MCF 10A (cell line): ENCODE measurements around the gene GABPB2. TPM values are rescaled to one million over a fixed set of nuclear protein-coding genes. Genes with fewer than 3 reads are reported as not detected.

Experiments
- BruUV-seq: library from RNA; stranded (reverse); fragments of 400-500 nt; replicated peaks from 2 replicates; lab custom pipeline; 2021; lab: Mats Ljungman, UMichigan
- CTCF ChIA-PET: fragments of 300-600 bp; sonication (Branson Sonifier 250); formaldehyde crosslinking; extraction: SDS; loops from one replicate; lab custom pipeline; 2021; ENCODE audit warnings: antibody characterized with exemption, inconsistent platforms; lab: Yijun Ruan, JAX
- POLR2A ChIA-PET: fragments of 300-600, 350-650 bp; sonication (Branson Sonifier 250); formaldehyde crosslinking; extraction: SDS; loops from one replicate; lab custom pipeline; 2020; ENCODE audit warnings: antibody characterized with exemption, inconsistent platforms; lab: Yijun Ruan, JAX
- DNase-seq: peaks from one replicate; pipeline ENCODE4 v3.0.0-alpha.2; 2018; ENCODE audit not compliant: unreplicated experiment
- H3K27ac Mint-ChIP-seq: one replicate; pipeline ENCODE4 v1.8.0; 2022; ENCODE audit warnings: mild to moderate bottlenecking, low read depth, mixed read lengths; ENCODE audit not compliant: unreplicated experiment
- H3K27me3 Mint-ChIP-seq: one replicate; pipeline ENCODE4 v1.8.0; 2022; ENCODE audit warnings: mixed read lengths; ENCODE audit not compliant: insufficient read depth, unreplicated experiment
- H3K36me3 Mint-ChIP-seq: one replicate; pipeline ENCODE4 v1.8.0; 2022; ENCODE audit warnings: mild to moderate bottlenecking, moderate library complexity, mixed read lengths; ENCODE audit not compliant: insufficient read depth, unreplicated experiment
- H3K4me1 Mint-ChIP-seq: one replicate; pipeline ENCODE4 v1.8.0; 2022; ENCODE audit warnings: mixed read lengths; ENCODE audit not compliant: insufficient read depth, unreplicated experiment
- H3K4me3 Mint-ChIP-seq: one replicate; pipeline ENCODE4 v1.8.0; 2022; ENCODE audit warnings: mild to moderate bottlenecking, moderate library complexity, mixed read lengths; ENCODE audit not compliant: unreplicated experiment
- H3K9me3 Mint-ChIP-seq: one replicate; pipeline ENCODE4 v1.8.0; 2022; ENCODE audit warnings: mixed read lengths; ENCODE audit not compliant: unreplicated experiment
- CTCF ChIP-seq: fragments of 200-600 bp; IDR thresholded peaks from one replicate; pipeline ENCODE4 v1.8.0; 2022; ENCODE audit warnings: antibody characterized with exemption, mild to moderate bottlenecking; ENCODE audit not compliant: unreplicated experiment
- intact Hi-C: fragments of 100-400 bp; cut with micrococcal nuclease; formaldehyde crosslinking; loops from 2 replicates; pipeline ENCODE4 v1.14.1; 2022
- total RNA-seq: library from RNA; stranded (reverse); gene quantifications from 2 replicates; pipeline ENCODE4 v1.2.3, GENCODE V29; 2022

Gene GABPB2
- total RNA-seq, 1 experiment from 2014 or later = 20.2 TPM

DNA sequence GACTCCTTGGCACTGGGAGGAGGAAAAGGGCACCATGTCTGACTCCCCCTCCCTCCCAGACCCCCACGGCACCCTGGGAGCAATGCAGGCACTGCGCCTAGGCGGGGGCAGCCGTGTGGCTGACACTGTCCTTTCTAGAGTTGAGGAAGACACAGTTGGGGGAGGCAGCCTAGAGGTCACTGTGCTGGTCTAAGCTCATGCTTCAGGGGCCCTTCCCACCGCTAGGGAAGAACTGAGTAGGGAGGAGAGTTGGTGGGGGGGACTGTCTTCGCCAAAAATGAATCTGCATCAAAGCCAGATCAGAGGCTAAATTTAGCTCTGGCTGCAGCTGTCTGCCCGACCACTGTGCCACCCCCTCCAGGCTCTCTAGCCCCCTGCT, 72.5 kb downstream of the GABPB2 start:
- intact Hi-C loops = no loop called here
- no peaks in the 10 kb centered on the region for H3K27me3 Mint-ChIP-seq
- BruUV-seq = no TSS peak
- DNase-seq = no peak
- POLR2A ChIA-PET = interaction anchor here (2.4 kb wide), 1 partner anchor 17 kb away, joined by 6 read pairs; no protein-coding TSS in a partner anchor
- H3K4me3 Mint-ChIP-seq = no peak overlapping the region
- H3K9me3 Mint-ChIP-seq = no peaks in the 10 kb centered on the region
- H3K36me3 Mint-ChIP-seq = peaks cover 6% of the 10 kb centered on the region
- H3K4me1 Mint-ChIP-seq = peaks cover 10% of the 10 kb centered on the region
- CTCF ChIA-PET = interaction anchor here (1.3 to 2.6 kb wide), 3 partner anchors 12 to 44 kb away, joined by 4 to 15 read pairs (median 11); partner anchors contain the start of gene TNFAIP8L2
- H3K27ac Mint-ChIP-seq = no peak overlapping the region
- TF ChIP-seq CTCF = no peak

DNA sequence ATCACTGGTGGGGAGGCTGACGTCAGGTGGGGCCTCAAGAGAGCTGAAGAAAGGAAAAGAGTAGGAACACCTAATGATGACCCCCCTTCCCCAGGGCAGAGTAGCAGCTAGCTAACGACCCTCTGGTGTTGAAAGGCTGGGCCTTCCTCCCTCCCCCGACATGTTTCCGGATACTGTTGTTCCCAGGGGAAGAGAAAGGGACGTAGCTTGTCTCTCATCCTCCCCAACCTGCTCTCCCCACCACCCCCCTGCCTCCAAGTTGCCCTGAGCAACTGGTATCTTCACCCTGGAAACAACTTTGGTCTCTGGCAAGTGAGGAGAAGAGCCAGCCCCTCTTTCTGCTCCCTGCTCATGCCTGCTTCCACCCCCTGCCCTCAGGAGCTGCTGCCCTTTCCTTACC, 73.4 kb downstream of the GABPB2 start:
- H3K9me3 Mint-ChIP-seq = no peaks in the 10 kb centered on the region
- CTCF ChIA-PET = interaction anchor here (0.6 to 2.3 kb wide), 3 partner anchors 27 to 46 kb away, joined by 3 to 15 read pairs (median 4); partner anchors contain the start of gene VPS72
- intact Hi-C loops = no loop called here
- no TSS peak for BruUV-seq
- no peak for DNase-seq
- H3K36me3 Mint-ChIP-seq = no peaks in the 10 kb centered on the region
- no peaks in the 10 kb centered on the region for H3K27me3 Mint-ChIP-seq
- no peak for TF ChIP-seq CTCF
- no peak overlapping the region for H3K4me3 Mint-ChIP-seq
- H3K4me1 Mint-ChIP-seq = peaks cover 10% of the 10 kb centered on the region
- POLR2A ChIA-PET = interaction anchor here (0.8 to 2.4 kb wide), 3 partner anchors 14 to 18 kb away, joined by 3 to 6 read pairs (median 5); no protein-coding TSS in a partner anchor
- no peak overlapping the region for H3K27ac Mint-ChIP-seq

DNA sequence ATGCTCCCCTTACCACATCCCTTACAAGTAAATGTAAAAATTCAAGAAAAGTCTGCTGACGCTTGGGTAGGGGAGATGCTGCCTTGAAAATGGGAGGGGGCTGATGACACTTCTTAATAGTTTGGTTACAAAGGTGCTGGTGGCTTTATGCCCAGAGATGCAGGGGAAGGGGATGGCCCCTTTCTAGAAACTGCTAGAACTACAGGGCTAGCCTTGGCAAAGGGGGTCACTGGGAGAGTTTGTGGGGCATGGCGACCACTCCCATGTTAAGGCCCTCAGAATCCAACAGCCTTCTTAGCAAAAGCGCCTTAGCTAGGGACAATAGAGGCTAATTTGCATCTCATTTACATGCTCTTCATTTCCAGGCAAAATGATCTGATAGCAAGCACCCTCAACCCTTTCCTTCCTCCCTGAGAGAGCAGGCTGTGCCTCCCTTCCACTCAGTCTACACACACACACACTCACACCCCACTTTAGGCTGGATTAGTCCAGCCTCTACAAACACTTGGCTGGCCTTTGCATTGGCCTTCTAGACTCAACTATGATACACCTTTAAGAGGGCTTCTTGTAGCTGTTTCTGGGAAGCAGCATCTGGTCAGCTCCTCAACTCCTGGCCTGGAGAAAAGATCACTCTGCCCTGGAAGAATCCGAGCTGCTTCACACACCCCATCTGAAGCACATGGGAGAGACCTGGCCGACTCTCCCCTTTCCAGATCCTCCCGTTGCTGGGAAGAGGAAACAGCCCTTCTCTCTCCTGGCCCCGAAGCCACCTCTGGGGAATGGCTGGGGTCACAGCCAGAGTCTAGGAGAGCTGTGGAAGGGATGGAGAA, 74.1 kb downstream of the GABPB2 start:
- ChIA-PET POLR2A (interaction anchor here (0.9 to 2.4 kb wide), 6 partner anchors 9 to 45 kb away, joined by 3 to 6 read pairs (median 4); no protein-coding TSS in a partner anchor), CTCF (interaction anchor here (0.6 to 2.3 kb wide), 7 partner anchors 11 to 48 kb away, joined by 3 to 15 read pairs (median 4); partner anchors contain the start of genes LYSMD1 and VPS72)
- Mint-ChIP-seq H3K27ac (no peak overlapping the region), H3K27me3 (no peaks in the 10 kb centered on the region), H3K4me3 (no peak overlapping the region), H3K9me3 (no peaks in the 10 kb centered on the region), H3K36me3 (no peaks in the 10 kb centered on the region), H3K4me1 (peaks cover 10% of the 10 kb centered on the region)
- no peak for DNase-seq
- TF ChIP-seq CTCF = no peak
- no TSS peak for BruUV-seq
- intact Hi-C loops = no loop called here
